ENCODE data around the gene LRP1B.

The LRP1B gene

GRCh38 chr2:140801311-140801710 lies 1329.5 kb downstream of the LRP1B start:
- Mint-ChIP-seq H3K9me3 (no peaks in the 10 kb centered on the region), H3K4me1 (no peaks in the 10 kb centered on the region), H3K4me3 (no peak overlapping the region), H3K27ac (no peak overlapping the region), H3K27me3 (no peaks in the 10 kb centered on the region), H3K36me3 (no peaks in the 10 kb centered on the region)

DNA sequence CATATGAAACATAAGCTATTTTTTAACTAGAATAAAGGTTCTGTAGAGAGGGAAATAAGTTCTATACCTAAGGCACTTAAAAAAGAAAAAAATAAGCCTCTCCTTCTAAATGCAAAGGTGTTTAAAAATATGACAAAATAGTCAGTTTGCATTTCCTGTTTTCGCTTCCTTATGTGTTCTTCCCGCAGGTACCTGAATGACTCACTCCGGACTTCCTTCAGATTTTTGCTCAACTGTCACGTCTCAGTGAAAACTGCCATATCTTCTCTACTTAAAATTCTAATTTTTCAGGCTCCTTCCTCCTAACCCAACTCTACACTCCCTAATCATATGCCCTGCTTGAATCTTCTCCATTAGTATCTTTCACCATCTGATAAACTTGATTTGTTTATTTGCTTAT lies 1333.1 kb downstream of the LRP1B start:
- no peak overlapping the region for H3K27ac Mint-ChIP-seq
- no peaks in the 10 kb centered on the region for H3K9me3 Mint-ChIP-seq
- H3K27me3 Mint-ChIP-seq, result no peaks in the 10 kb centered on the region
- no peaks in the 10 kb centered on the region for H3K4me1 Mint-ChIP-seq
- no peaks in the 10 kb centered on the region for H3K36me3 Mint-ChIP-seq
- H3K4me3 Mint-ChIP-seq, result no peak overlapping the region

DNA sequence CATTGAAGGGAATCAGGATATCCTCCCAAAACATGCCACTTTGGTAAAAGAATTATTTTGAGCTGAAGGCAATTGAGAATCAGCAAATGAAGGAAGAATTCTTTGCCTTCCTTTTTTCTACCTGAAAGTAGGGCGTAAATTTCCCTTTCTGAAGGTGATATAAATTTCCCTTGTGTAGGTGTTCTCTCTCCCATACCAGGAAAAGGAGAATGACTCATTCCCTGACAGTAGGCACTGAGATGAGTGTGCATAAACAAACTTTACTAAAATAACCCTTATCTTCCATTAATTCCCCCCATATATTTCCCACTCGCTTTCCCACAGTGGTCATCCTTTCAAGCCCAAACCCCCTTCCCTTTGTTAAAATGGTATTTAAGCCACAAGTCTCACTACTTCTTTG lies 1339.0 kb downstream of the LRP1B start:
- H3K27me3 Mint-ChIP-seq, result no peaks in the 10 kb centered on the region
- H3K4me3 Mint-ChIP-seq, result no peak overlapping the region
- H3K4me1 Mint-ChIP-seq, result no peaks in the 10 kb centered on the region
- H3K36me3 Mint-ChIP-seq, result no peaks in the 10 kb centered on the region
- peaks cover 9% of the 10 kb centered on the region for H3K9me3 Mint-ChIP-seq
- H3K27ac Mint-ChIP-seq, result no peak overlapping the region

GRCh38 chr2:140786585-140786984 lies 1344.2 kb downstream of the LRP1B start:
- H3K36me3 Mint-ChIP-seq, result no peaks in the 10 kb centered on the region
- no peak overlapping the region for H3K4me3 Mint-ChIP-seq
- no peak overlapping the region for H3K27ac Mint-ChIP-seq
- no peaks in the 10 kb centered on the region for H3K27me3 Mint-ChIP-seq
- no peaks in the 10 kb centered on the region for H3K4me1 Mint-ChIP-seq
- H3K9me3 Mint-ChIP-seq, result peaks cover 9% of the 10 kb centered on the region

GRCh38 chr2:140775411-140775810 lies 1355.4 kb downstream of the LRP1B start:
- Mint-ChIP-seq H3K27ac (no peak overlapping the region), H3K27me3 (no peaks in the 10 kb centered on the region), H3K36me3 (no peaks in the 10 kb centered on the region), H3K9me3 (no peaks in the 10 kb centered on the region), H3K4me1 (no peaks in the 10 kb centered on the region), H3K4me3 (no peak overlapping the region)

GRCh38 chr2:140770645-140771044 lies 1360.2 kb downstream of the LRP1B start:
- Mint-ChIP-seq H3K4me1 (no peaks in the 10 kb centered on the region), H3K27ac (no peak overlapping the region), H3K9me3 (no peaks in the 10 kb centered on the region), H3K36me3 (no peaks in the 10 kb centered on the region), H3K27me3 (no peaks in the 10 kb centered on the region), H3K4me3 (no peak overlapping the region)

GRCh38 chr2:140761807-140762206 lies 1369.0 kb downstream of the LRP1B start:
- no peak overlapping the region for H3K27ac Mint-ChIP-seq
- H3K9me3 Mint-ChIP-seq, result no peaks in the 10 kb centered on the region
- no peaks in the 10 kb centered on the region for H3K27me3 Mint-ChIP-seq
- no peaks in the 10 kb centered on the region for H3K4me1 Mint-ChIP-seq
- no peaks in the 10 kb centered on the region for H3K36me3 Mint-ChIP-seq
- no peak overlapping the region for H3K4me3 Mint-ChIP-seq

- no peaks in the 10 kb centered on the region for H3K9me3 Mint-ChIP-seq
- H3K36me3 Mint-ChIP-seq, result no peaks in the 10 kb centered on the region
- H3K27me3 Mint-ChIP-seq, result no peaks in the 10 kb centered on the region
- no peak overlapping the region for H3K27ac Mint-ChIP-seq
- no peaks in the 10 kb centered on the region for H3K4me1 Mint-ChIP-seq
- H3K4me3 Mint-ChIP-seq, result no peak overlapping the region
Observed at GRCh38 chr2:140759426-140760156, 1371.2 kb downstream of the LRP1B start.

GRCh38 chr2:140747665-140748064 lies 1383.2 kb downstream of the LRP1B start:
- H3K36me3 Mint-ChIP-seq, result no peaks in the 10 kb centered on the region
- no peaks in the 10 kb centered on the region for H3K27me3 Mint-ChIP-seq
- peaks cover under 1% of the 10 kb centered on the region for H3K9me3 Mint-ChIP-seq
- H3K4me3 Mint-ChIP-seq, result no peak overlapping the region
- H3K4me1 Mint-ChIP-seq, result no peaks in the 10 kb centered on the region
- no peak overlapping the region for H3K27ac Mint-ChIP-seq

DNA sequence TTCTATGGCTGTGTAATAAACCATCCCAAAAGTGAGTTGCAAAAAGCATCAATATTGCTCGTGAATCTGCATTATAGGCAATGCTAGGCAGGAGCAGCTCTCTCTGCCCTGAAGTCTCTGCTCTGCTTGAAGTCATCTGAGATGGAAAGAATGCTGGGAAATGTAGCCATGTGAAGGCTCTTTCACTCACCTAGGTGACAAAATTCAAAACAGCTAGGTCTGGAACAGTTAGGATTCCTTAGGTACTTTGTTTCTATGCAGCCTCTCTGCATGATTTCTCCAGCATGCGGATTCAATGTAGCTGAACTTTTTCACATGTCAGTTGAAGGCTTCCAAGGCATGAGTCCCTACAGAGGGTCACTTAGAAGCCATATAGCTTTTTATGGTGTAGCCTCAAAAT lies 1383.7 kb downstream of the LRP1B start:
- Mint-ChIP-seq H3K4me3 (no peak overlapping the region), H3K27me3 (no peaks in the 10 kb centered on the region), H3K27ac (no peak overlapping the region), H3K36me3 (no peaks in the 10 kb centered on the region), H3K4me1 (no peaks in the 10 kb centered on the region), H3K9me3 (no peaks in the 10 kb centered on the region)

GRCh38 chr2:140744379-140744778 lies 1386.4 kb downstream of the LRP1B start:
- peaks cover 5% of the 10 kb centered on the region for H3K9me3 Mint-ChIP-seq
- no peak overlapping the region for H3K27ac Mint-ChIP-seq
- no peak overlapping the region for H3K4me3 Mint-ChIP-seq

GRCh38 chr2:140737006-140737405 lies 1393.8 kb downstream of the LRP1B start:
- peaks cover 14% of the 10 kb centered on the region for H3K9me3 Mint-ChIP-seq
- no peak overlapping the region for H3K4me3 Mint-ChIP-seq
- no peak overlapping the region for H3K27ac Mint-ChIP-seq
- H3K4me1 Mint-ChIP-seq, result no peaks in the 10 kb centered on the region
- no peaks in the 10 kb centered on the region for H3K36me3 Mint-ChIP-seq
- H3K27me3 Mint-ChIP-seq, result no peaks in the 10 kb centered on the region

More at GRCh38 chr2:140744379-140744778, 1386.4 kb downstream of the LRP1B start:
- no peaks in the 10 kb centered on the region for H3K4me1 Mint-ChIP-seq
- H3K36me3 Mint-ChIP-seq, result no peaks in the 10 kb centered on the region
- H3K27me3 Mint-ChIP-seq, result no peaks in the 10 kb centered on the region

- Mint-ChIP-seq H3K4me1 (no peaks in the 10 kb centered on the region), H3K4me3 (no peak overlapping the region), H3K9me3 (peaks cover 17% of the 10 kb centered on the region), H3K27ac (no peak overlapping the region), H3K36me3 (no peaks in the 10 kb centered on the region), H3K27me3 (no peaks in the 10 kb centered on the region)
Observed at GRCh38 chr2:140734992-140735391, 1395.8 kb downstream of the LRP1B start.

DNA sequence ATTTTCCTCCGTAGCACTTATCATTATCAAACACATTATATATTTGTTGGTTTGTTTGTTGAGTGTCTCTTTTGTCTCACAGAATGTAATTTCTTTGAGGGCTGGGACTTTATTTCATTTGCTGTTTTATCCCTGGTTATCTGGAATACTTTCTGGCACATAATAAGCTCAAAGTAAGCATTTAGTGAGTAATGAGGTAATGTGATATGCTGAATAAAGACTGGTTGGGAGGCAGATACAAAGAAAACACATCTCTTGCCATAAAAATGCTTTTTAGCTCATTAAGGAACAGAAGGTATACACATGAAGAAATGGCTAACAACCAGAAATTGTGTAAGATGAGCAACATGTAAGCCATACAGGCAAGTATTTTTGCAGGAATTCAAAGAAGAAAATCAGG lies 1411.8 kb downstream of the LRP1B start:
- Mint-ChIP-seq H3K4me3 (no peak overlapping the region), H3K9me3 (peaks cover 8% of the 10 kb centered on the region), H3K27me3 (no peaks in the 10 kb centered on the region)

GRCh38 chr2:140717481-140717880 lies 1413.3 kb downstream of the LRP1B start:
- H3K36me3 Mint-ChIP-seq, result no peaks in the 10 kb centered on the region
- H3K9me3 Mint-ChIP-seq, result peaks cover 8% of the 10 kb centered on the region
- no peak overlapping the region for H3K4me3 Mint-ChIP-seq
- no peaks in the 10 kb centered on the region for H3K4me1 Mint-ChIP-seq
- H3K27me3 Mint-ChIP-seq, result no peaks in the 10 kb centered on the region
- no peak overlapping the region for H3K27ac Mint-ChIP-seq

More for the DNA sequence above, 1411.8 kb downstream of the LRP1B start:
- no peaks in the 10 kb centered on the region for H3K4me1 Mint-ChIP-seq
- no peak overlapping the region for H3K27ac Mint-ChIP-seq
- H3K36me3 Mint-ChIP-seq, result no peaks in the 10 kb centered on the region

DNA sequence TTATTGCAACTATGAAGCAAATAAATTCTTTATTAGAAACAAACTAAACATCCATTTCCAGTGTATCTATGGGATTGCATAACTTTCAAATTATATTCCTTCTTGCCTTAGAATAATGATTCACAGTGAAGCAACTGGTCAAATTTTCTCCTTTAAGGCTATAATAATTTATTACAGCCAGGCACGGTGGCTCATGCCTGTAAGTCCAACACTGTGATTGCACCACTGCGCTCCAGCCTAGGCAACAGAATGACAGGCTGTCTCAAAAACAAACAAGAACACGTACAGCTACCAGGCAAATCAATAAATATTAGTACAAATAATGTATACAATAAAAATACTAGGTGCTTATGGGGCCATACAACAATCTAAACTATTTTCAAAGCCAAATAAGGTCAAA lies 1416.2 kb downstream of the LRP1B start:
- Mint-ChIP-seq H3K9me3 (peaks cover 9% of the 10 kb centered on the region), H3K4me1 (no peaks in the 10 kb centered on the region), H3K4me3 (no peak overlapping the region), H3K27me3 (no peaks in the 10 kb centered on the region), H3K27ac (no peak overlapping the region), H3K36me3 (no peaks in the 10 kb centered on the region)

DNA sequence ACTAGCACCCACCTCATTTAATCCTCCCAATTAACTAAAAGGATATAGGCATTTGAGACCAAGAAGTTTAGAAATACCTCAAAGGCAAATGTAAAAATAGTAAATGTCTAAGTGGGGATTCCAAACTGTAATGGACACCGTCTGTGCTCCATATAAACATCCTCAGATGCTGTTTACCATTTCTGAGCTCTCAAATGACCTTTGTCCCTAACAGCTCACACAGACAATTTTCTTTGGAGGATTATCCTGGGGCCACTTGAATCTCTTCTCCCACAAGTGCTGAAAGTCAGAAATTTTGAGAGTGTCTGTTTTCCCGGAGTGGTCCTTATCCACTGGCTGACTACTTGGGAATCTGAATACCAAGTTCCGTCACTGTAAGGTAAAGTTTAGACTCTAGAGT lies 1418.9 kb downstream of the LRP1B start:
- H3K4me1 Mint-ChIP-seq, result no peaks in the 10 kb centered on the region
- no peaks in the 10 kb centered on the region for H3K27me3 Mint-ChIP-seq
- H3K36me3 Mint-ChIP-seq, result no peaks in the 10 kb centered on the region
- no peak overlapping the region for H3K27ac Mint-ChIP-seq
- H3K4me3 Mint-ChIP-seq, result no peak overlapping the region
- peaks cover 11% of the 10 kb centered on the region for H3K9me3 Mint-ChIP-seq
